Activated CD4-positive, CD25-positive, alpha-beta regulatory T cell (primary cell): ENCODE results near the gene TMEM131L.

ENCODE experiments used
- DNase-seq, 4 experiments: peaks; one replicate each; lab custom pipeline; 2025; lab: John Stamatoyannopoulos, UW

Gene TMEM131L

DNA sequence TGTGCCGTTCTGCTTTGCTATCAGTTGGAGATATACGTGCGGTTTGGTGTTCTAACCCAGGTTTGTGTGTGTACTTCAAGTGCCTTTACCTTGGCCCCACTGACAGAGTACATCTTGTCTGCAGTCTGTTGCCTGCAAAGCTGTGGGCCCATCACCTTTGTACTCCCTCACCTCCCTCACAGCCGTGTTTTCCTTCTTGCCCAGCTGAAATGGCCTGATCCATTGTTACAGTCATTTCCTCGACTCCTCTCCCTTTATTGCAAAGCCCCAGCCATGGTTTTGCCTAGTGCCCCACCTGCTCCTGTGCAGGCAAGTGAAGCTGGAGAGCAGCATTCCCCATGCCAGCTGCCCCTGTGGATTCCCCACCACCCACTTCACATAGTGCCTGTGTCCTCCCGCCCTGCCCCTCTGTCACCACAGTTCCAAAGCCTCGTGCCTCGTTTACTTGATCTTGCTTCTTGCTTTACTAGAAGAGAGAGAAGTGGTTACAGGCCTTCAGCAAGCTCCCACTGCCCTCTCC, 162.7 kb downstream of the TMEM131L start:
- DNase-seq: no peak

DNA sequence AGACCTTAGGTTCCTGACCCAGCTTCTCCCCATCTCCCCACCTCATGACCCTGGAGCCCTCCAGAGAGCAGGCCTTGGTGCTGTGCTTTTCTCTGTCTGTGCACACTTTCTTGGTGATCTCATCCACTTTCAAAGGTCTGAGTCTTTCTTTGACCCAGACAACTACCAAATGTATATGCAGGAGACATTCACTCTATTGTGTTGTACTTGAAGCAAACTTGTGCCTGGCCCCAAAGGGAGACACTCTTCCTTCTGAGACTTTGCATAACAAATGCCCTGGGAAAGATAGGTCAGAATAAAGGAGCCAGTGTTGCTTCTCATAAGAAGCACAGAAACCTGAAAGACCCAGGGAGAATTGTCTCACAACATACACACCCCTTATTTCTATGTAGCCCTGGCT, 163.6 kb downstream of the TMEM131L start:
- DNase-seq: no peak

DNA sequence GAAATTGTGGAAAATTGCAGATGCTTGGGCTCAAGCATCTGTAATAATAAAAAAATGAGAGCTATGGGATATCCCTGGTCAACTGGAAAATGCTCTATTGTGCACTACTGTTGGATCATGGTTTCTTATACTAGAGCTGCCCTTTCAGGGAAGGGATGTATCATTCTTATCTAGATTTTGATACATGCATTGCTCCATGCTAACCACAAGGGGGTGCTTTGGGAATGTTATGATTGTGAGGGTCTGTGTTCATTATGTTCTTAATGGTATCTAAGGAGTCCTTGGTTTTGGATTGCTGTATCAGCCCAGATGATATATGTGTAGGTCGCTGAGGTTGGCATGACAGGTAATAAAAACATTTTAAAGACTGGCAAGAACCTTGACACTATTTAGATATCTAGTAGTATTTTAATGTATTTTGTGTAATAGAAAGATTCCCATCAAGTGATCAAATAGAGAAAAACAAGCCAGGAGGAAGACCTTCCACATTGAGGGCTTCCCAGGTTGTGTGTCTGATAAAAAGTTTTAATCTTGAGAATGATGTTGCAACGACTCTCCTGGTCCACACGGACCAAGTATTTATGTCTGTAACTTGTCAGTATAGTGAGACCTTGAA, 168.7 kb downstream of the TMEM131L start:
- DNase-seq: no peak

DNA sequence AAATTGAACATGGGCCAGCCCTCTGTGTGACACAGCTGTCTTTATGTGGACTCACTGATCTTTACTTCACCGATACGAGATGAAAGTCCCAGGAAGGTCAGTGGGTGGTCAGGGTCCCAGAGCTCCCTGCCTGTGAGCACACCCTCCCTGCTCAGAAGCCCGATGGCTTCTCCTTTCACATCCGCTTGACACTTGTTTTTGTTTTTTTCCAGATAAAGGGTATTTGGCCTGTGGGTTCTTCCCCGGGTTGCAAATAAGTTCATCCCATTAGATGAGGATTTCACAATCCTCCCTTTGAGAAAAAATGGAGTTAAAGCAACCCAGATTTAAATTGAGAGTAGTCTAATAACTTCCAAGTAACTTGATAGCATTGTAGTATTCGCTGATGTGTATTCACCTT, 169.7 kb downstream of the TMEM131L start:
- no peak for DNase-seq

DNA sequence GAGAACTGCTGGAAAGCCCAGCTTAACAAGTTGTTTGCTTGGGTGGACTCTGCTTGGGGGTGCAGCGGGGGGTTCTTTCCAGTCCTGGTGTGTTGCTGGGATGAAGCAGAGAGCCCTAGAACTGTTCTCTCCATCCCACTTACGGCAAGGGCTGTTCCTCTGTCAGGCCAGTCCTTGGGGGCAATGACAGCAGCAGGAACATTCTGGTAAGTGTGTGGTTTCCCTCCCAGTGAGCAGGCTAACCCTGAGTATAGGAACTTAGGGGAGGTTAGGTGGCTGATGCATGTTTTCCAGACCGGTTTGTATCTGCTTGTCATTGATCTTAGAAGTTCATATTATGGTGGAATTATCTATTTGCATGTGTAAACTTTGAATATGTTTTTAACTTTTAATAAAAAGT, 171.0 kb downstream of the TMEM131L start:
- DNase-seq: no peak

DNA sequence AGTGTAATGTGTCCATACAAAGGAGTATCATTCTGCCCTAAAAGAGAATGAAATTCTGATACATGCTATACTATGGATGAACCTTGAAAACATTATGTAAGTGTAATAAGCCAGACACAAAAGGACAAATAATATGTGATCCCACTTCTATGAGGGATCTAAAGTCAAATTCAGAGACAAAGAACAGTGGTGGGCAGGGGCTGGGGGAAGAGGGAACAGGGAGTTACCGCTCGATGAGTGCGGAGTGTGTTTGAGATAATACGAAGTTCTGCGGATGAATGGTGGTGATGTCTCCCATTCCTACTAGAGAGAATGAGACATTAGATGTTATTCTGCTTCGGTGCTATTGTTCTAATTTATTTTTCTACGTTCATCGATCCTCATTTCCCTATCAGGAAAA, 171.9 kb downstream of the TMEM131L start:
- no peak for DNase-seq

DNA sequence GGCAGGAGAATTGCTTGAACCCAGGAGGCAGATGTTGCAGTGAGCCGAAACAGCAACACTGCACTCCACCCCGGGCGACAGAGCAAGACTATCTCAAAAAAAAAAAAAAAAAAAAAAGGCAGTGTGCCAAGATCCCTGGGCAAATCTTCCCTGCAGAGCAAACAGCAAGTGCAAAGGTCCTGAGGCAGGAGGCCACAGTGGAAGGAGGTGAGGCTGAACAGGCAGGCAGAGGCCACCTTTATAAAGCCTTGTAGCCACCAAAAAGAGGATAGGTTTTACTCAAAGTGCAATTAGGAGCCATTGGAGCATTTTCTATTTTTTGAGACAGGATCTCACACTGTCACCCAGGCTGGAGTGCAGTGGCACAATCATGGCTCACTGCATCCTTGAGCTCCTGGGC, 172.8 kb downstream of the TMEM131L start:
- DNase-seq: no peak

DNA sequence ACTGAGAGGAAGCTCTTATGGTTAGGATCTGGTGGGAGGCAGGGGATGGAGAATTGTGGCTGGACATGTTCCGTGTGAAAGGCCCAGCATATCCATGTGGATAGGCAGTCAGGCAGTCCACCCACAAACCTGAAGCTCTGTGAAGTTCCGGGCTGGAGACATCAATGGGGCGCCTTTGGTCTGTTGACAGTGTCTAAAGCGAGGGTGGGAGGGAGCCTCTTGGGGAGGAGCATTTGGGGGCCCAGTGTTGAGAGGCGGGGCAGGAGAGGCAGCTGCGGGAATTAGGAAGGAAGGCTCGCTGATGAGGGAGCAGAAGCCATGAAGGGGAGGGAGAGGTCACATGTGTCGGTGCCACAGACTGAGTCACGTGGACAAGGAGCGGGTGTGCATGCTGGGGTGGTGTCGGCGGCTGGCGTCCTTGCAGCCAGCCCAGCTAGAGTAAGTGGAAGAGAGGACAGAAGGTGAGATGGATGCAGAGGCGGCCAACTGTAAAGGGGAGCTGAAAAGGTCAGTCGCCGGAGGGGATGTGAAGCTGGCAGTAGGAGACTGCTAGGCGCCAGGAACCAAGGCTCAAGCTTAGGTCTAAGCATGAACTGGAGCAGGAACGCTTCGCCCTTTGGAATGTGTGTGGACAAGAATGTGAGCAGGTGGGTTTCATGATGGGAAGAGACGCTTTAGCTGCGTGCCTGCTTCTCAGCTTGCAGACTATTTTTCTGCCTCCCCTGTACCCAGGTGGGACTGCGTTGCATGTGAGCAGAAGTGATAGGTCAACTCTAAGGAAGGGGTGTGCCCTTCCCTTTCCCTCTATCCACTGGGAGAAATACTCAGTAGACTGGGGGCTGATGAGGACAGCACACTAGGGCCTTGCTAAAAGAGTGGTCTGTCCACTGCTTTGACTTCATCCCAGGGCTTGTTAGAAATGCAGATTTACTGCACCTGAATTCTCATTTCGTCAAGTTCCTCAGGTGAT, 174.0 kb downstream of the TMEM131L start:
- no peak for DNase-seq

DNA sequence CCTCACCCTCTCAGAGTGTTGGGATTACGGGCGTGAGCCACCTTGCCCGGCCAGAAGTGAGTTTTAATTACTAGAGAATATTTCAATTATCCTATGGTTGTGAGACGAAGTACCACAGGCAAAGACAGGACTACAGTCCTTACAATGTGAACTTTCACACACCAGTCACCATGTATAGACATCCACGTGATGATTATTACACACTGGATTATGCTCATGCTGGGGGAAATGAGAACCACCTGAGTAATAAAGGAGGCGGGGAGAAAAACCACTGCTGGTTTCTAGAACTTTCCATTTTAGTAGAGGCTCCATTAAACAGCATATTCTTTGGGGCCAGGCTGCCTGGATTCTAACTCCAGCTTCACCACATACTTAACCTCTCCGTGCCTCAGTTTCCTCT, 175.4 kb downstream of the TMEM131L start:
- DNase-seq: no peak

DNA sequence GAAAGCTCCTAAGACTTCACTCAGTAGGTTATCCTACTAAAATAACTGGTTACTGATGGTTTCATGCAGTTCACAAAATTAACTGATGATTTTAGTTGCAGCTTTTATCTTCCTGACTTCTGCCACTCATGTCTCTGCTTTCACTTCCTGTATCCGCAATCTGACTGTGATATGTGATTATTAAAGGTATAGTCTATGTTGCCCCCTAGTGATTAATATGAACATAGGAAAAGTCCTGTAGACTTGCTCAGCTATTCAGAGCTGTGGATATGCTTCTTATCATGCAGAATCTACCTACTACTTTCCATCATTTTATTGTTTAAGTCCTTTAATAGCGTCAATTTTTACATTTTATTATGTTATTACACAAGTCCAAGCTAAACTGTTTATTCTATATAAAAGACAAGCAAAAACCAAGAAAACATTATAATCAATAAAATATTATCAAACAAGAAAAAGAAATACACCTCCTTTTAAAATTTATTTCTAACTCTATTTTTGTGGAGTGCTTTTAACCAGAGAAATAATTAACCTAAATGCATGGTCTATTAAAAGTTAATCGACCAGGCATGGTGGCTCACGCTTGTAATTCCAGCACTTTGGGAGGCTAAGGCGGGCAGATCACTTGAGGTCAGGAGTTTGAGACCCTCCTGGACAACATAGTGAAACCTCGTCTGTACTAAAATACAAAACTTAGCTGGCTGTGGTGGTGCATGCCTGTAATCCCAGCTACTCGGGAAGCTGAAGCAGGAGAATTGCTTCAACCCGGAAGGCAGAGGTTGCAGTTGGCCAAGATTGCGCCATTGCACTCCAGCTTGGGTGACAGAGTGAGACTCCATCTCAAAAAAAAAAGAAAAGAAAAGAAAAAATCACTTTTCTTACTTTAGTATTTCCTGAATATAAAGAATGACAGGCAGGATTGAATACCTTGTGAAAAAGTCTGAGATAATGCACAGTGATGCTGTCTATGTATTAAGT, 177.5 kb downstream of the TMEM131L start:
- DNase-seq: no peak

DNA sequence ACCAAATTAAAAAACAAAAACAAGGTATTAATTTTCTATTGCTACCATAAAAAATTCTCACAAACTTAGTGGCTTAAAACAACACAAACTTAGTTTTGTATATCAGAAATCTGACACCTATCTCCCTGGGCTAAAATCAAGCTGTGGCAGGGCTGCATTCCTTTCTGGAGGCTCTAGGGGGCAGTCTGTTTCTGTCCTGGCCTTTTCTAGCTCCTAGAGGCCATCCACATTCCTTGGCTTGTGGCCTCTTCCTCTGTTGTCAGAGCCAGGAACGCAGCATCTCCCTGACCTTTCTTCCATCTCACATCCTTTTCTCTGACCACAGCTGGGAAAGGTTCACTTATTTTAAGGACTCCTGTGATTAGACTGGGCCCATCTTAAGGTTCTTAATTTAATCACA, 179.0 kb downstream of the TMEM131L start:
- no peak for DNase-seq

DNA sequence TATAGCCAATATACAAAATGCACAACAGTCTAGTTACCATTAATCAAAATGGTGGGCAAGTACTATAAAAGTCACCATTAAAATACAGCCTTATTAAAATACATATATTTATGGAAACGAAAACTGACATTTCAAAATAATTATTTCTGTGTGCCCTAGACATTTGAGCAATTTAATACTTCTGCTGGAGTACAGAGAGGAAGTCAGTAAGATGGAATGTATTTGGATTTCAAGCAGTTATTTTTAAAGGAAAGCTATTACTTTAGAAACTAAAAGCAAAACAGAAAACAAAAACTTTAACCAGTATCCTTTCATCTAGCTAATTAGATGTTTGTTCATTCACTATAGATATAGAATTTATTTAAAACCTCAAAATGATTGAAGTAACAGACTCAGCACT, 180.1 kb downstream of the TMEM131L start:
- no peak for DNase-seq

DNA sequence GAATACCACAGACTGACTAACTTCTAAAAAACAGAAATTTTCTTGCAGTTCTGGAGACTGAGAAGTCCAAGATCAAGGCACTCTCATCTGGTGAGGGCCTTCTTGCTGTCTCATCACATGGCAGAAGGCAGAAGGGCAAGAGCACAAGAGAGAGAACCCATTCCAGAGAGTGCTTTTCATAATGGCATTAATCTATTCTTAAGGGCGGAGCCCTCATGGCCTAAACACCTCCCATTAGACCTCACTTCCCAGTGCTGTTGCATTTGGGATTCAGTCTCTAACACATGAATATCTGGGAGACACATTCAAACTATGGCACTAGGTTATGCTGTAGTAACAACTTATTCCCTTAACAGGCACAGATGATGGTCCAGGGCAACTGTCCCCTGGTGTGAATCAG, 180.8 kb downstream of the TMEM131L start:
- DNase-seq: no peak

DNA sequence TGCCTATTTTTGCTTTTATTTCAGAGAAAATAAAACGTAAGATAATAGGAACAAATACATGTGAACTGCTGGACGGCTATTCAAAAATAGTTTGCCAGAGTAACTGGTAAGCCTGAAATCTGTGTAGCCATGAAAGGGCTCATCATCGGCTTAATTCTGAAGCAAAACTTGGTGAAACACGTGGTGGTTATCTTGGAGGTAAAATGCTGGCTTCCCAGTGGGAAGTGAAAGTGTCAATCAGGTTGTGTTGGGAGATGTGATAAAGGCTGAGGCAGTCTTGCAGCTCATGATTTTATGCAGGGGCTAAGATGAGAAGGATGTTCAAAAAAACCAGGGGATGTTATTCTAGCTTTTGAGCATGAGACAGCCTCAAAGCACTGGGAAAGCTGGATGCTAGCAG, 181.8 kb downstream of the TMEM131L start:
- DNase-seq: no peak

DNA sequence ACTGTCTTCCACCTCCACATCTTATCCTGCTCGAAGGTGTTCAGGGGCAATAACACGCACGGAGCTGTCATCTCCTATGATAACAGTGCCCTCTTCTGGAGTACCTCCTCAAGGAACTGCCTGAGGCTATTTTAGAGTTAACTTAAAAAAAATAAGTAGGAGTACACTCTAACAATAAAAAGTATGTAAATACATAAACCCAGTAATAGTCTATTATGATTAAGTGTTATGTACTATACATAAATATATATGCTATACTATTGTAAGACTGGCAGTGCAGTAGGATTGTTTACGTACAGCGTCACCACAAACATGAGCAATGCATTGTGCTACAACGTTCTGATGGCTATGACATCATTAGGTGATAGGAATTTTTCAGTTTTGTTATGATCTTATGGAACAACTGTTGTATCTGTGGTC, 183.4 kb downstream of the TMEM131L start:
- no peak for DNase-seq

DNA sequence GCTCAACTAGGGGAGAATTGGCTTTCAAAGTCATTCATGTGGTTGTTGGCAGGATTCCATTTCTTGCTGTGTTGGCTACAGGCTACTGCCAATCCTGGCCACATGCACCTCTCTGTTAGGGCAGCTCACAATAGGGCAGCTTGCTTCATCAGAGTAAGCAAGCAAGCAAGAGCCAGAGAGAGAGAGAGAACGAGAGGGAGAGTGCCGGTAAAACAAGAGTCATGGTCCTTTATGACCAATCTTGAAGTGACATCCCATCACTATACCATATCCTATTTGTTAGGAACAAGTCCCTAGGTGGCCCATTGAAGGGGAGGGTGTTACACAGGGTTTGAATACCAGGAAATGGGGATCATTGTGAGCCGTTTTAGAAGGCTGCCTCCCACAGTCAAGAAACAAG, 185.0 kb downstream of the TMEM131L start:
- DNase-seq: no peak

DNA sequence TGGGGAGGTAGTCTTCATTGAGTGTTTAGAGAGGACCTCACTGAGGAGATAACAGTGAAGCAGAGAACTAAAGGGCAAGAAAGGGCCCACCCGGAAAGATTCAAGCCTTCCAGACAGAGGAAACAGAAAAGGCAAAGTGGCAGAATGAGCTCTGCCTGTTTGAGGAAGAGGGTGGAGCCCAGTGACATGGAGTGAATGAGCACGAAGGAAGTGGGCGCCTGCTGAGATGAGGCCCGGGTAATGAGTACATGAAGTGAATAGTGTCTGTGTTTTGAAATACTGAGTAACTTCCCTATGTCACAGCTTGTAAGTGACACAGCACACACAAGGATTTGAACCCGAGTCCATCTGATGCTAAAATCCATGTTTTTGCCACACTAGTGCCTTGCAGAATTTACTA, 185.4 kb downstream of the TMEM131L start:
- DNase-seq: peak; percentile 2 to 30 (median 16)

DNA sequence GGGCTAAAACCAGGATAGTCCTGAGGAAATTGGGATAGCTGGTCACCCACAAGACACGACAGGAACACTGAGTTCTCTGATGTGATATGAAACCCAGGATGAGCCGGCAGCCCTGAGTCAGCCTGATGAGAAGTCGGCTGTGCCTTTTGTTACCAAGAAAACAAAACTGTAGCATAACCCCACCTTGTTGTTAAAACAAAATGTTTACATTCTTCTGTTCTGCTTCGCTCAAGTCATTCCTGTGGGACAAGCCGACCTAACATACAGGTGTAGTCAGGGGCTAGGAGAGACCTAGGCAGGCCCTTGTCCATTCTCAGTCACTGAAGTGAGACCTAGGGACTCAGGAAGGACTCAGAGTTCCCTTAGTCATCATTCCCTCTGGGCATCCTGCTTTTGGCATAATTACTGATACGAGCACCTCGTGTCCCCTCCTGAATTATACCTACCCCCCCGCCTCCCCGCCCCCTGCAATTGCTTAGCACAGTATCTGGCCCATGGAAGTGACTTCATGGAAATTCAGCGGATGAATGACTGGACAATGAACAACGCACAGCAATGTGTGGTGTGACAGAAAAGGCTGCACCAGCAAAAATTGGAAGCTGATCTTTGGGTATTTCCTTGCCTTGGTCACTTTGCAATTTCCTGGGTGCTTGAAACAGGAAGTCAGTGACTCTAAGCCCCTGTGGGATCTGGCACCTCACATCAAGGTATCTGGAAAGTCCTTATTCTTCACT, 186.1 kb downstream of the TMEM131L start:
- DNase-seq: no peak

DNA sequence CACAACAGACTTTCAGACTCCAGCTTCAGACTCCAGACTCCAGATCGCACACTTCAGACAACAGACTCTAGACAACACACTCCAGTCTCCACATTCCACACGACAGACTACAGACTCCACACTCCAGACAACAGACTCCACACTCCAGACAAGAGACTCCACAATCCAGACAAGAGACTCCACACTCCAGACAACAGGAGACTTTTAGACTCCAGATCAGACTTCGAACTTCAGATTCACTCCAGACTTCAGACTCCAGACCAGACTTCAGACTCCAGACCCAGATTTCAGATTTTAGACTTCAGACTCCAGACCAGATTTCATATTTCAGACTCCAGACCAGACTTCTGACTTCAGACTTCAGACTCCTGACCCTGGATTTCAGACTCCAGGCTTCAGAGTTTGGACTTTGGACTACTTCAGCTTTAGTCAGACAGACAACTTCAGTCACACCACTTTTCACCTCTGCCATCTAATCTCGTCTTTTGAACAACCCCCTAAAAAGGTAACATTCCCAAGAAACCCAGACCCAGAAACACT, 188.9 kb downstream of the TMEM131L start:
- DNase-seq: no peak

DNA sequence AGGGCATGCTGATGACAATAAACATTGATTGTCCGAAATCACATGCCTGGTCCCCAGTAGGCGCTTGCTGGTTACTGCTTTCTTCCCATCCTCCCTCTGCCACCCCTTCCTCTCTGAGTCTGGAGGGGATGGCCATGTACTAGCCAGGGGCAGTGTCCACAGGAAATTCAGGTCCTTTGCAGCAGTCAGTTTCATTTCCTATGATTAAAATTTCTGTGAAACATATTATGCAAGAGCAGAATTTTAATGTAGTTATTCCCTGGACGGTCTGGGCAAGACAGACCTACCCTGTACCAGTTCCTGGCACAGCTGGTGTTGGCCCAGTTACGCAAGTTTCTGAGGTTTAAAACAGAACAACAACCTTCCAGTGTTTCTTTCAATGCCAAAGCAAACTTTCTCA, 189.8 kb downstream of the TMEM131L start:
- DNase-seq: no peak

DNA sequence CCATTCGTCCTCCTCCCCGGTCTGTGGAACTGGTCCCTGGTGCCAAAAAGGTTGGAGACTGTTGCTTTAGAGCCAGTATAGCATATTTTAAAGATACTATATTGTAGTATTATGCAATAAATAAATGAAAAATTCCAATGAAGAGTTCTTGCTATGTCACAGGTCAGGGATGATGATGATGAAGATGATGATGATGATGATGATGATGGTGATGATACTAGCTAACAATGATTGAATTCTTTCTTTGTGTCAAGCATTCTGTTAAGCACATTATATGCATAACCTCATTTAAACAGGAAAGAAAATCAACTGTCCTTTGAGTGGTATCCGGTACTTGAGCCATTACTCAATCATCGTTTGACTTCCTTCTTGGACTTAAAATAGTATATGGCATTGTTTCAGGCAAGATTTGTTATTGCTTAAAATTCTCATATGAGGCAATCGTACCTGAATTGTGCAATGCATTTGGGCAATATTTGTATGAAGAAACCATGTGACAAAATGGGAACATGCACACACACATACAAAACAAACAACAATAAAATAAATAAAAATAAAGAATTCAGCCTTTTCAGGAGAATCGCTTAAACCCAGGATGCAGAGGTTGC, 195.2 kb downstream of the TMEM131L start:
- DNase-seq: no peak
